ENCODE data around the gene ANKHD1. TPM values are rescaled to one million over a fixed set of nuclear protein-coding genes. Genes with fewer than 3 reads are reported as not detected.
"Not testable (repeated sequence)": the region's sequence is repeated elsewhere in the genome, so short reads cannot be mapped to it uniquely, and the experiment has no call there.

ANKHD1 gene
- total and polyA plus RNA-seq, 4 donors: 33.2 to 116 (median 60.1) TPM

DNA sequence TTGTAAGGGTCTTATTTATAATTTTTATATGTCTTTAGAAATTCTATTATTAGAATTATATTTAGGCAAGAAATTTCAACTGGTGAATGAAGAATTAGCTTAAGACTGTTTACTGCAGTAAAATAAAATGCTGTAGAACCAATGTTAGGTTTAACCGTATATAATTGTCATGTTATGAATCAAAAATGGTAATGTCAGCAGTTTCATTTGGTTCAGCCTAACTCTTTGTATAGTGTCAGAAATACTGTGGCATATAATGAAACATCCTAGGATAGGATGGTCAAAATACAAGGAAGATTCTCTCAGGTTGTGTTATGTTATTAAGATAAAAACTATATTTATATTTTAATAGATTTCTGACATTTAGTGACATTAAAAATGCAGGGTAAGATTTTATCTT is 81.4 kb downstream of the ANKHD1 start (continued):
- no peak for TF ChIP-seq REST (IDR thresholded peaks at IDR 0.05)
- TF ChIP-seq EGR1 (IDR thresholded peaks at IDR 0.05; ENCODE audit: low read depth in 2 of 2): no peak
- no peak for TF ChIP-seq MAX (IDR thresholded peaks at IDR 0.05)
- TF ChIP-seq RXRA (IDR thresholded peaks at IDR 0.05): no peak

DNA sequence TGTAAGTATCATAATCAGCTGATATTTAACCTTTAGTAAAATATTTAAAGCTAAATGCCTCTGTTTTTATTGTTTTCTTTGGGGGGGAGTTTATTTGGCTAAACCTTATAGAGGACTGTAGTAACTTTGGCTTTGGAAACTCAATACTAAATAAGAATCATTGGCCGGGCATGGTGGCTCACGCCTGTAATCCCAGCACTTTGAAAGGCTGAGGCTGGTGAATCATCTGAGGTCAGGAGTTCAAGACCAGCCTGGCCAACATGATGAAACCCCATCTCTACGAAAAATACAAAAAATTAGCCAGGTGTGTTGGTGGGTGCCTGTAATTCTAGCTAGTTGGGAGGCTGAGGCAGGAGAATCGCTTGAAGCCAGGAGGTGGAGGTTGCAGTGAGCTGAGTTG is 86.5 kb downstream of the ANKHD1 start:
- not testable (repeated sequence) for H3K9me3 ChIP-seq (ENCODE audit: control insufficient read depth in 4 of 4, low read length in 3 of 4); H3K27me3 ChIP-seq (ENCODE audit: control insufficient read depth in 4 of 4, insufficient read depth in 4 of 4, low read length in 3 of 4); H3K27ac ChIP-seq (ENCODE audit: low read depth in 1 of 2, low read length in 2 of 2); DNase-seq (ENCODE audit: low spot score); H3K4me3 ChIP-seq (ENCODE audit: low read depth in 1 of 3, low read length in 3 of 3); H3K4me1 ChIP-seq (ENCODE audit: control insufficient read depth in 4 of 4, insufficient read depth in 4 of 4, low read length in 3 of 4); H3K9ac ChIP-seq (ENCODE audit: low read depth in 1 of 2, low read length in 2 of 2)
- WGBS: 94% methylated on average over 4 of the region's 4 CpGs
- H3K36me3 ChIP-seq (ENCODE audit: control insufficient read depth in 4 of 4, insufficient read depth in 3 of 4, low read depth in 1 of 4, low read length in 3 of 4): peaks cover 10 to 46% (median 27%) of the 10 kb centered on the region in 4 donors

DNA sequence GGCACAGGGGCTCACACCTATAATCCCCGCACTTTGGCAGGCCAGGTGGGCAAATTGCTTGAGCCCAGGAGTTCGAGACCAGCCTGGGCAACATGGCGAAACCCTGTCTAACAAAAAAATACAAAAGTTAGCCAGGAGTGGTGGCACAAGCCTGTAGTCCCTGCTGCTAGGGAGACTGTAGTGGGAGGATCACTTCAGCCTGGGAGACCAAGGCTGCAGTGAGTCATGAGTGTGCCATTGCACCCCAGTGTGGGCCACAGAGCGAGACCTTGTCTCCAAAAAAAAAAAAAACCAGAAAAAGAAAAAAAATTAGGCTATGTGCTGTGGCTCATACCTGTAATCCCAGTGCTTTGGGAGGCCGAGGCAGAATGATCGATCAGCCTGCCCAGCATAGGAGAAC is 87.3 kb downstream of the ANKHD1 start:
- WGBS: over 99% methylated on average over 6 of the region's 6 CpGs
- TF ChIP-seq, protein P1, sequence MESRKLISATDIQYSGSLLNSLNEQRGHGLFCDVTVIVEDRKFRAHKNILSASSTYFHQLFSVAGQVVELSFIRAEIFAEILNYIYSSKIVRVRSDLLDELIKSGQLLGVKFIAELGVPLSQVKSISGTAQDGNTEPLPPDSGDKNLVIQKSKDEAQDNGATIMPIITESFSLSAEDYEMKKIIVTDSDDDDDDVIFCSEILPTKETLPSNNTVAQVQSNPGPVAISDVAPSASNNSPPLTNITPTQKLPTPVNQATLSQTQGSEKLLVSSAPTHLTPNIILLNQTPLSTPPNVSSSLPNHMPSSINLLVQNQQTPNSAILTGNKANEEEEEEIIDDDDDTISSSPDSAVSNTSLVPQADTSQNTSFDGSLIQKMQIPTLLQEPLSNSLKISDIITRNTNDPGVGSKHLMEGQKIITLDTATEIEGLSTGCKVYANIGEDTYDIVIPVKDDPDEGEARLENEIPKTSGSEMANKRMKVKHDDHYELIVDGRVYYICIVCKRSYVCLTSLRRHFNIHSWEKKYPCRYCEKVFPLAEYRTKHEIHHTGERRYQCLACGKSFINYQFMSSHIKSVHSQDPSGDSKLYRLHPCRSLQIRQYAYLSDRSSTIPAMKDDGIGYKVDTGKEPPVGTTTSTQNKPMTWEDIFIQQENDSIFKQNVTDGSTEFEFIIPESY (IDR thresholded peaks at IDR 0.05): no peak
- TF ChIP-seq YY1 (IDR thresholded peaks at IDR 0.05): no peak
- TF ChIP-seq RAD21 (IDR thresholded peaks at IDR 0.05): no peak
- no peak for TF ChIP-seq SP1 (IDR thresholded peaks at IDR 0.05)
- no peak for TF ChIP-seq CTCF (IDR thresholded peaks at IDR 0.05; ENCODE audit: low read depth, low read length, missing input control)
- no peak for TF ChIP-seq REST (IDR thresholded peaks at IDR 0.05)
- TF ChIP-seq RXRA (IDR thresholded peaks at IDR 0.05): no peak
- no peak for TF ChIP-seq NR2F2 (IDR thresholded peaks at IDR 0.05)
- no peak for TF ChIP-seq FOXA2 (IDR thresholded peaks at IDR 0.05)
- TF ChIP-seq MAX (IDR thresholded peaks at IDR 0.05): no peak
- TF ChIP-seq ATF3 (IDR thresholded peaks at IDR 0.05): no peak
- no peak for TF ChIP-seq JUND (IDR thresholded peaks at IDR 0.05)
- TF ChIP-seq GABPA (IDR thresholded peaks at IDR 0.05 in 1 of 2, conservative IDR thresholded peaks at IDR 0.05 in 1 of 2): no peak
- TF ChIP-seq TAF1 (conservative IDR thresholded peaks at IDR 0.05): no peak
- no peak for TF ChIP-seq HNF4A (conservative IDR thresholded peaks at IDR 0.05)
- no peak for TF ChIP-seq FOXA1 (IDR thresholded peaks at IDR 0.05)
- TF ChIP-seq EGR1 (IDR thresholded peaks at IDR 0.05; ENCODE audit: low read depth in 2 of 2): no peak
- no peak for TF ChIP-seq HNF4G (IDR thresholded peaks at IDR 0.05)
- no peak for DNase-seq (ENCODE audit: low spot score)
- peaks cover 9 to 42% (median 26%) of the 10 kb centered on the region in 4 donors for H3K36me3 ChIP-seq (ENCODE audit: control insufficient read depth in 4 of 4, insufficient read depth in 3 of 4, low read depth in 1 of 4, low read length in 3 of 4)
- no peak overlapping the region for H3K4me3 ChIP-seq (ENCODE audit: low read depth in 1 of 3, low read length in 3 of 3)
- H3K27me3 ChIP-seq (ENCODE audit: control insufficient read depth in 4 of 4, insufficient read depth in 4 of 4, low read length in 3 of 4): no peaks in the 10 kb centered on the region
- H3K4me1 ChIP-seq (ENCODE audit: control insufficient read depth in 4 of 4, insufficient read depth in 4 of 4, low read length in 3 of 4): no peaks in the 10 kb centered on the region
- no peak overlapping the region for H3K27ac ChIP-seq (ENCODE audit: low read depth in 1 of 2, low read length in 2 of 2)
- no peak overlapping the region for H3K9ac ChIP-seq (ENCODE audit: low read depth in 1 of 2, low read length in 2 of 2)
- no peaks in the 10 kb centered on the region for H3K9me3 ChIP-seq (ENCODE audit: control insufficient read depth in 4 of 4, low read length in 3 of 4)
